Kidney epithelial cell (primary cell): ENCODE measurements around the gene AXIN2. TPM values are rescaled to one million over a fixed set of nuclear protein-coding genes. Genes with fewer than 3 reads are reported as not detected.
"Not testable (repeated sequence)": the region's sequence is repeated elsewhere in the genome, so short reads cannot be mapped to it uniquely, and the experiment has no call there.

Source experiments
- DNase-seq: peaks from one replicate; pipeline ENCODE4 v3.0.0-alpha.2; 2010; ENCODE audit warnings: low read depth
- H3K27me3 ChIP-seq: 2 replicates; pipeline ENCODE4 v1.6.0; 2011; ENCODE audit warnings: low read length; ENCODE audit not compliant: control insufficient read depth, insufficient read depth
- H3K36me3 ChIP-seq: 2 replicates; pipeline ENCODE4 v1.5.1; 2011; ENCODE audit warnings: low read length; ENCODE audit not compliant: control insufficient read depth, insufficient read depth
- H3K4me3 ChIP-seq: 2 replicates; pipeline ENCODE4 v1.5.1; 2011; ENCODE audit warnings: low read depth, mild to moderate bottlenecking, control low read depth, low read length
- total RNA-seq: library from RNA; depleted of rRNA; stranded (reverse); fragments of >200 nt; gene quantifications from 2 replicates; pipeline ENCODE4 v1.2.3, GENCODE V29; 2015
- TF ChIP-seq, protein P1 (sequence below): IDR thresholded peaks from 2 replicates; pipeline ENCODE4 v1.5.1; 2011; ENCODE audit warnings: mild to moderate bottlenecking, moderate library complexity, low read length, control low read depth, inconsistent platforms; ENCODE audit not compliant: insufficient read depth, poor library complexity, severe bottlenecking

AXIN2 gene
- total RNA-seq, 1 donor from 2014 or later, result 2.4 TPM

DNA sequence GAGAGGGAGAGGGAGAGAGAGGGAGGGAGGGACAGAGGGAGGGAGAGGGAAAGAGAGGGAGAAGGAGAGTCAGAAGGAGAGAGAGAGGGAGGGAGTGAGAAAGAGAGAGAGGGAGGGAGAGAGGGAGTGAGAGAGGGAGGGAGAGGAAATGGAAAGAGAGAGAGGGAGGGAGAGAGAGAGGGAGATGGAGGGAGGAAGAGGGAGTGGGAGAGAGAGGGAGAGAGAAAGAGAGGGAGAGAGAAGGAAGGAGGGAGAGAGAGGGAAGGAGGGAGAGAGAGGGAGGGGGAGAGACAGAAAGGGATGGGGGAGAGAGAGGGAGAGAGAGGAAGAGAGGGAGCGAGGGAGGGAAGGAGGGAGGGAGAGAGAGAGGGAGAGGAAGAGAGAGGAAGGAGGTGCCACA, 72.8 kb downstream of the AXIN2 start:
- DNase-seq, result no peak
- no peaks in the 10 kb centered on the region for H3K36me3 ChIP-seq
- H3K27me3 ChIP-seq, result no peaks in the 10 kb centered on the region
- TF ChIP-seq, protein P1, sequence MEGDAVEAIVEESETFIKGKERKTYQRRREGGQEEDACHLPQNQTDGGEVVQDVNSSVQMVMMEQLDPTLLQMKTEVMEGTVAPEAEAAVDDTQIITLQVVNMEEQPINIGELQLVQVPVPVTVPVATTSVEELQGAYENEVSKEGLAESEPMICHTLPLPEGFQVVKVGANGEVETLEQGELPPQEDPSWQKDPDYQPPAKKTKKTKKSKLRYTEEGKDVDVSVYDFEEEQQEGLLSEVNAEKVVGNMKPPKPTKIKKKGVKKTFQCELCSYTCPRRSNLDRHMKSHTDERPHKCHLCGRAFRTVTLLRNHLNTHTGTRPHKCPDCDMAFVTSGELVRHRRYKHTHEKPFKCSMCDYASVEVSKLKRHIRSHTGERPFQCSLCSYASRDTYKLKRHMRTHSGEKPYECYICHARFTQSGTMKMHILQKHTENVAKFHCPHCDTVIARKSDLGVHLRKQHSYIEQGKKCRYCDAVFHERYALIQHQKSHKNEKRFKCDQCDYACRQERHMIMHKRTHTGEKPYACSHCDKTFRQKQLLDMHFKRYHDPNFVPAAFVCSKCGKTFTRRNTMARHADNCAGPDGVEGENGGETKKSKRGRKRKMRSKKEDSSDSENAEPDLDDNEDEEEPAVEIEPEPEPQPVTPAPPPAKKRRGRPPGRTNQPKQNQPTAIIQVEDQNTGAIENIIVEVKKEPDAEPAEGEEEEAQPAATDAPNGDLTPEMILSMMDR, result no peak
- no peak overlapping the region for H3K4me3 ChIP-seq

DNA sequence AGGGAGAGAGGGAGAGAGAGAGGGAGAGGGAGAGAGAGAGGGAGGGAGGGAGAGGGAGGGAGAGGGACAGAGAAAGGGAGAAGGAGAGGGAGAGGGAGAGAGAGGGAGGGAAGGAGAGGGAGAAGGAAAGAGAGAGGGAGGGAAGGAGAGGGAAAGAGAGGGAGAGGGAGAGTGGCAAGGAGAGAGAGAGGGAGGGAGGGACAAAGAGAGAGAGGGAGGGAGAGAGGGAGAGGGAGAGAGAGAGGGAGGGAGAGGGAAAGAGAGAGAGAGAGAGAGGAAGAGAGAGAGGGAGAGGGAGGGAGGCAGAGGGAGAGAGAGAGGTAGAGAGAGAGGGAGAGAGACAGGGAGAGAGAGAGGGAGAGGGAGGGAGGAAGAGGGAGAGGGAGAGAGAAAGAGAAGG, 73.5 kb downstream of the AXIN2 start:
- Histone ChIP-seq H3K36me3 (no peaks in the 10 kb centered on the region), H3K4me3 (no peak overlapping the region), H3K27me3 (no peaks in the 10 kb centered on the region)
- TF ChIP-seq, protein P1, result no peak
- no peak for DNase-seq

DNA sequence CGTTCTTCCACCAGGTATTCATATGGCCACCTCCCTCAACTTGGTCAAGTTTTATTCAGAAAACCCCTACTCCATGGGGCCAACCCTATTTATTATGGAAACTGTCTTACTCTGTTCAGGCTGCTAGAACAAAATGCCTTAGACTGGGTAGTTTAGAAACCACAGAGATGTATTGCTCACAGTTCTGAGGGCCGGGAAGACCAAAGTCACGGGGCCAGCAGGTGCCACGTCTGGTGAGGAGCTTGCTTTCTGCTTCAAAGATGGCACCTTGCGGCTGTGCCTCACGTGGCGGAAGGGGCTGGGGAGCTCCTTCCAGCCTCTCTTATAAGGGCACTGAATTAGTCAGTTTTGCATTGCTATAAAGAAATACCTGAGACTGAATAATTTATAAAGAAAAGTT, 74.3 kb downstream of the AXIN2 start:
- DNase-seq, result no peak
- Histone ChIP-seq H3K36me3 (no peaks in the 10 kb centered on the region), H3K27me3 (no peaks in the 10 kb centered on the region), H3K4me3 (no peak overlapping the region)
- TF ChIP-seq, protein P1, result no peak

DNA sequence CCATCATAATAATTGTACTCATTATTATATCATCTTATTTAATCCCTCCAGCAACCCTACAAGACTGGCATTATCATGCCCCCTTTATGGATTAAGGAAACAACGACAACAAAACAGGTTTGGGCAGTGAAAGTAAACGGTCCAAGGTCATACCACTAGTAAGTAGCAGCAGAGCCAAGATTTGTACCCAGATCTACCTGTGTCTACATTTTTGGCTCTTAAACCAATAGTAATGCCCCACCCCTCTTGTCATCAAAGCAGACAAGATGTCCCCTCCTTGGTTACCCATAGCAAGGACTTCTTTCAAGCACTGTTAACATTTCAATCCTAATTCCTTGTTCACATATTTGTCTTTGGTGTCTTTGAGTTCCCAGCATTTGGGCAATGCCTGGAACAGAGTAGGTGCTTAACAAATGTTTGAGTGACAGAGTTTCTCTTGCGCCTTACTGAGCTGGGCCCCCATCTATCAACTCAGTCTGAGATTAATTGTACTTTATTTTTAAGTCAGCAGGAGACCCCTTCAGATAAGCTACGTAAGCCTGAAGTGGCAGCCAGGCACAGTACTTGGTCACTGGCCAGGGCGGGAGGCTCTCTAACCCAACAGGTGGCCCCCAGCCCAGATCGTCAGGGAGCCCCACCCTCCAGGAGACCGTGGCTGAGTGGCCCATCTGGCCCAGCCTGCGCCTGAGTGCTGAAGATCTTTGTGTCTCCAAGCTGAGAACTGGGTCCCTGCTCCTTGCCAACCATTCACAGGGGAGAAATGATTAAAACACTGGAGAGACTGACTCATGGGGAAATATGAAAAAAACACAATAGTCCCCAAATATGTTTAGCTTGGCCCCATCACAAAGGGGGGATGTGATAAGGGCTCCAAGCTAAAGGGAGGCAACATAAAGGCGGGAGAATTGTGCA, 75.8 kb downstream of the AXIN2 start:
- H3K27me3 ChIP-seq, result no peaks in the 10 kb centered on the region

DNA sequence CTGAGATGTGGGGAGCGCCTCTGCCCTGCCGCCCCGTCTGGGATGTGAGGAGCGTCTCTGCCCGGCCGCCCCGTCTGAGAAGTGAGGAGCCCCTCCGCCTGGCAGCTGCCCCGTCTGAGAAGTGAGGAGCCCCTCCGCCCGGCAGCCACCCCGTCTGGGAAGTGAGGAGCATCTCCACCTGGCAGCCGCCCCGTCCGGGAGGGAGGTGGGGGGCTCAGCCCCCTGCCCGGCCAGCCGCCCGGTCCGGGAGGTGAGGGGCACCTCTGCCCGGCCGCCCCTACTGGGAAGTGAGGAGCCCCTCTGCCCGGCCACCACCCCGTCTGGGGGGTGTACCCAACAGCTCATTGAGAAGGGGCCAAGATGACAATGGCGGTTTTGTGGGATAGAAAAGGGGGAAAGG, 77.0 kb downstream of the AXIN2 start:
- H3K27me3 ChIP-seq, DNase-seq: not testable (repeated sequence)

More for the DNA sequence above, 75.8 kb downstream of the AXIN2 start:
- TF ChIP-seq, protein P1, result no peak
- no peak for DNase-seq
- H3K36me3 ChIP-seq, result no peaks in the 10 kb centered on the region
- no peak overlapping the region for H3K4me3 ChIP-seq

DNA sequence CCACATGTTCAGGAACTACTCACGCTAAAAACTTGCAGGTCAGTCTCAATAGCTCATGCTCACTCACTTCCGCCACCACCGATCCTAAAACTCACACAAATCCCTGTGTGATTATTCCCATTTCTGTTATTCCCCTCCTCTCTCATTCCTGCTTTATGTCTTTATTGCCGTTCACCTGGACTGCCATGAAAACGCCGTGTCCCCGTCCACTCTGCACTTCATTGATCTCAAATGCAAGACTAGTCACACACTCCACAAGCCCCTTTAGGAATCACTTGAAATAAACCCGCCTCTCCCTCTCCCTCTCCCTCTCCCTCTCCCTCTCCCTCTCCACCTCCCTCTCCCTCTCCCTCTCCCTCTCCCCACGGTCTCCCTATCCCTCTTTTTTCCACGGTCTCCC, 78.0 kb downstream of the AXIN2 start:
- Histone ChIP-seq H3K36me3 (no peaks in the 10 kb centered on the region), H3K27me3 (no peaks in the 10 kb centered on the region), H3K4me3 (no peak overlapping the region)
- DNase-seq, result no peak
- TF ChIP-seq, protein P1, result no peak

More for the DNA sequence above, 77.0 kb downstream of the AXIN2 start:
- not testable (repeated sequence) for H3K4me3 ChIP-seq, H3K36me3 ChIP-seq
